G401 (cell line): ENCODE results near the gene RPF1. TPM values are rescaled to one million over a fixed set of nuclear protein-coding genes. Genes with fewer than 3 reads are reported as not detected.
A peak's percentile ranks its signal among the peaks of the same experiment; 100 is the strongest.
"Not testable (repeated sequence)": the region's sequence is repeated elsewhere in the genome, so short reads cannot be mapped to it uniquely, and the experiment has no call there.

Experiments
- DNase-seq: peaks from one replicate; pipeline ENCODE4 v3.0.0-alpha.2; 2015; ENCODE audit warnings: low spot score
- in situ Hi-C: cut with HindIII; loops from 2 replicates; pipeline ENCODE4 v1.10.0; 2016; ENCODE audit warnings: low sequenced_read_pairs, mixed read lengths
- total RNA-seq: library from RNA; depleted of rRNA; stranded (reverse); fragments of >200 nt; shearing (Covaris generic); gene quantifications from 2 replicates; pipeline ENCODE4 v1.2.3, GENCODE V29; 2014

The RPF1 gene
- total RNA-seq, 1 experiment from 2014 or later, result 76.8 TPM

GRCh38 chr1:84481317-84481716 lies 2.3 kb downstream of the RPF1 start:
- no peak for DNase-seq
- in situ Hi-C loops, result no loop called here

GRCh38 chr1:84488107-84488506 lies 9.0 kb downstream of the RPF1 start:
- in situ Hi-C loops, result no loop called here
- DNase-seq, result no peak

GRCh38 chr1:84489766-84490165 lies 10.7 kb downstream of the RPF1 start:
- no peak for DNase-seq
- in situ Hi-C loops, result no loop called here

- in situ Hi-C loops, result no loop called here
- DNase-seq, result no peak
These were observed 13.7 kb downstream of the RPF1 start for GRCh38 chr1:84492726-84493125.

GRCh38 chr1:84493747-84494146 lies 14.7 kb downstream of the RPF1 start:
- in situ Hi-C loops, result no loop called here
- no peak for DNase-seq

- DNase-seq, result no peak
- in situ Hi-C loops, result no loop called here
These were observed 17.4 kb downstream of the RPF1 start for GRCh38 chr1:84496498-84496897.

GRCh38 chr1:84497631-84498275 lies 18.7 kb downstream of the RPF1 start:
- no peak for DNase-seq
- in situ Hi-C loops, result no loop called here

- in situ Hi-C loops, result no loop called here
These were observed 23.9 kb downstream of the RPF1 start for GRCh38 chr1:84502927-84503326.

GRCh38 chr1:84504580-84505492 lies 25.8 kb downstream of the RPF1 start:
- in situ Hi-C loops, result no loop called here

More at GRCh38 chr1:84502927-84503326, 23.9 kb downstream of the RPF1 start:
- DNase-seq, result no peak

GRCh38 chr1:84505493-84506001 lies 26.5 kb downstream of the RPF1 start:
- DNase-seq, result peak; percentile 20
- in situ Hi-C loops, result no loop called here

More at GRCh38 chr1:84504580-84505492, 25.8 kb downstream of the RPF1 start:
- DNase-seq, result peak; percentile 7

- DNase-seq, result peak; percentile 88
- in situ Hi-C loops, result no loop called here
These were observed 27.1 kb downstream of the RPF1 start, which contains the start of the genes GNG5 and SPATA1 for GRCh38 chr1:84506002-84506728. TSS of gene GNG5 (minus strand) at chr1:84506581. CDS start at chr1:84506091, 490 bp downstream. TSS of gene SPATA1 (plus strand) at chr1:84506386. CDS start at chr1:84516360, 9,974 bp downstream.

GRCh38 chr1:84506729-84507453 lies 27.8 kb downstream of the RPF1 start:
- no peak for DNase-seq
- in situ Hi-C loops, result no loop called here

GRCh38 chr1:84507887-84508286 lies 28.8 kb downstream of the RPF1 start:
- in situ Hi-C loops, DNase-seq: not testable (repeated sequence)

- in situ Hi-C loops, result no loop called here
- DNase-seq, result no peak
These were observed 29.4 kb downstream of the RPF1 start for GRCh38 chr1:84508510-84508909.

- DNase-seq, result no peak
- in situ Hi-C loops, result no loop called here
These were observed 30.0 kb downstream of the RPF1 start for GRCh38 chr1:84509029-84509428.

- in situ Hi-C loops, result no loop called here
- no peak for DNase-seq
These were observed 31.1 kb downstream of the RPF1 start for GRCh38 chr1:84510165-84510564.

- in situ Hi-C loops, result no loop called here
- no peak for DNase-seq
These were observed 31.6 kb downstream of the RPF1 start for GRCh38 chr1:84510668-84511067.

- in situ Hi-C loops, result no loop called here
These were observed 45.5 kb downstream of the RPF1 start for GRCh38 chr1:84524590-84524989.

GRCh38 chr1:84525779-84526178 lies 46.7 kb downstream of the RPF1 start:
- in situ Hi-C loops, result no loop called here
- no peak for DNase-seq

More at GRCh38 chr1:84524590-84524989, 45.5 kb downstream of the RPF1 start:
- no peak for DNase-seq
